Osteocyte (in vitro differentiated cells): ENCODE data around the gene RFX8. TPM values are rescaled to one million over a fixed set of nuclear protein-coding genes. Genes with fewer than 3 reads are reported as not detected.

ENCODE experiments used
- DNase-seq: peaks from one replicate; pipeline ENCODE4 v3.0.0; 2021; ENCODE audit warnings: mixed read lengths; ENCODE audit not compliant: unreplicated experiment; ENCODE audit errors: extremely low spot score
- H3K27ac Mint-ChIP-seq: one replicate; pipeline ENCODE4 v1.8.0; 2021; ENCODE audit warnings: mild to moderate bottlenecking, mixed read lengths; ENCODE audit not compliant: unreplicated experiment
- H3K27me3 Mint-ChIP-seq: one replicate; pipeline ENCODE4 v1.8.0; 2021; ENCODE audit warnings: mixed read lengths; ENCODE audit not compliant: unreplicated experiment
- H3K36me3 Mint-ChIP-seq: one replicate; pipeline ENCODE4 v1.8.0; 2021; ENCODE audit warnings: mixed read lengths; ENCODE audit not compliant: unreplicated experiment
- H3K4me1 Mint-ChIP-seq: one replicate; pipeline ENCODE4 v1.8.0; 2021; ENCODE audit warnings: mixed read lengths; ENCODE audit not compliant: unreplicated experiment
- H3K4me3 Mint-ChIP-seq: one replicate; pipeline ENCODE4 v1.8.0; 2021; ENCODE audit warnings: mild to moderate bottlenecking, moderate library complexity, mixed read lengths; ENCODE audit not compliant: unreplicated experiment
- H3K9me3 Mint-ChIP-seq: one replicate; pipeline ENCODE4 v1.8.0; 2021; ENCODE audit warnings: mixed read lengths; ENCODE audit not compliant: unreplicated experiment
- total RNA-seq: library from RNA; stranded (reverse); gene quantifications from 2 replicates; pipeline ENCODE4 v1.2.1, GENCODE V29; 2021
- TF ChIP-seq, protein P1 (sequence below): fragments of 200-600 bp; sonication (generic); IDR thresholded peaks from 2 replicates; pipeline ENCODE4 v1.5.0; 2021; ENCODE audit warnings: antibody characterized with exemption, mild to moderate bottlenecking, moderate library complexity

The RFX8 gene
- total RNA-seq, 1 donor from 2014 or later: not detected

DNA sequence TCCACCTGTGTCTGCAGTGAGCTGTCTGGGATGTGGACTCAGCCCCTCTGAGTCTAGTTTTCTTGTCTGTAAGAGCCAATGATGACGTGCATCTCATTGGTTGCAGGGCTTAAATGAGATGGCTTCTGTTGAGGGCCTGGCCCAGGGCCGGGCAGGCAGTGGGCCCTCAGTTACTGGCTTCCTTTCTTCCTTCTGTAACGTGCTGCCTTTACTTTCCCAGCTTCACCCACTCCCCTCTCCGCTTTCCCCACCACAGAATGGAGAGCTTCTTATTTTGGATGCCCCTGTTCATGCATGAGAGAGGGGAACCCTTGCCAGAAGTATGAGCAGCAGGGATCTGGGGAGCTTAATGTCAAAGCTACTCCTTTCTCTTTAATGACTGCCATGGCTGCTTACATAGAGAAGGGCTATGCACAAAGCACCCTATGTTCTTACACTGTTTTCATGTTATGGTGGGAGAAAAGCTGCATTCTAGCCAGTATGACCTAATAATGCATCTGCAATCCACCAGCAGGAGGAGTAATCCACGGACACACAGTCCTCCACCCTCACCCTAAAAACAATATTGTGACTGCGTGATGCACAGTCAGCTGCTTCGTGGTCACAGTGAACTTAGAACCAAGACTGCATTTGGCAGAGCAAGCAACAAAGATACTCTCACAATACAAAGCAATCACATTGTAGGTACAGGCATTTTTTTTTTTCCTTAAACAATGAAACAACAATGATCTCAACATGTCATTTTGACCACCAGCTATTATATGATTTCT is 124.8 kb downstream of the RFX8 start:
- Mint-ChIP-seq H3K4me3 (no peak overlapping the region), H3K4me1 (no peaks in the 10 kb centered on the region), H3K36me3 (no peaks in the 10 kb centered on the region), H3K9me3 (no peaks in the 10 kb centered on the region), H3K27ac (no peak overlapping the region), H3K27me3 (peaks cover 29% of the 10 kb centered on the region)
- TF ChIP-seq, protein P1, sequence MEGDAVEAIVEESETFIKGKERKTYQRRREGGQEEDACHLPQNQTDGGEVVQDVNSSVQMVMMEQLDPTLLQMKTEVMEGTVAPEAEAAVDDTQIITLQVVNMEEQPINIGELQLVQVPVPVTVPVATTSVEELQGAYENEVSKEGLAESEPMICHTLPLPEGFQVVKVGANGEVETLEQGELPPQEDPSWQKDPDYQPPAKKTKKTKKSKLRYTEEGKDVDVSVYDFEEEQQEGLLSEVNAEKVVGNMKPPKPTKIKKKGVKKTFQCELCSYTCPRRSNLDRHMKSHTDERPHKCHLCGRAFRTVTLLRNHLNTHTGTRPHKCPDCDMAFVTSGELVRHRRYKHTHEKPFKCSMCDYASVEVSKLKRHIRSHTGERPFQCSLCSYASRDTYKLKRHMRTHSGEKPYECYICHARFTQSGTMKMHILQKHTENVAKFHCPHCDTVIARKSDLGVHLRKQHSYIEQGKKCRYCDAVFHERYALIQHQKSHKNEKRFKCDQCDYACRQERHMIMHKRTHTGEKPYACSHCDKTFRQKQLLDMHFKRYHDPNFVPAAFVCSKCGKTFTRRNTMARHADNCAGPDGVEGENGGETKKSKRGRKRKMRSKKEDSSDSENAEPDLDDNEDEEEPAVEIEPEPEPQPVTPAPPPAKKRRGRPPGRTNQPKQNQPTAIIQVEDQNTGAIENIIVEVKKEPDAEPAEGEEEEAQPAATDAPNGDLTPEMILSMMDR: peak; percentile 39
- no peak for DNase-seq

DNA sequence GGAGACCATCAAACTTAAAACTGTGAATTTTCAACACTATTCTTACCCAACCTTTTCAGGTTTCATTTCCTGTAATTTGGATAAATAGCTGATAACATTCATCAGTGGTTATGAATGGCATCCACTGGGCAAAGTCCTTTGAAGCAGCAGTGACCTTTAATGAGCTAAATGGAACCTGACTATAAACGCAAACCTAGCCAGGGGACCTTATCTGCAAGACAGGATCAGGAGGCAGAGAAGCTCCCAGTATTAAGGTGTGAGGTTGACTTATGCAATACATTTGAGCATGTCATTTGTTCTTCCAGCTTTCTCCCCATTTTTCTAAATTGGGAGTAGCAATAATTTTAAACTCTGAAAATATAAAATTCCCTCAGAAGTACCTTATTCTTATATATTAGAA is 126.0 kb downstream of the RFX8 start:
- no peaks in the 10 kb centered on the region for H3K4me1 Mint-ChIP-seq
- no peak for DNase-seq
- H3K4me3 Mint-ChIP-seq: no peak overlapping the region
- peaks cover 29% of the 10 kb centered on the region for H3K27me3 Mint-ChIP-seq
- H3K36me3 Mint-ChIP-seq: no peaks in the 10 kb centered on the region
- TF ChIP-seq, protein P1: no peak
- no peak overlapping the region for H3K27ac Mint-ChIP-seq
- H3K9me3 Mint-ChIP-seq: no peaks in the 10 kb centered on the region

Other genes with a start within 250 kb of the RFX8 start
- 31.4 and 36.8 TPM in 2 replicates for gene CNOT11, start 222.2 kb downstream of the RFX8 start, total RNA-seq
- gene RNF149, start 166.4 kb downstream of the RFX8 start, total RNA-seq: 31.8 and 34.7 TPM in 2 replicates
- gene CREG2, start 87.6 kb downstream of the RFX8 start, total RNA-seq: not detected in 2 replicates
- gene MAP4K4, start 222.6 kb upstream of the RFX8 start, total RNA-seq: 123 and 126 TPM in 2 replicates